Activated T-cell treated with anti-CD3 and anti-CD28 coated beads, Interleukin-2, amount 50 U/mL, for 24 hours (primary cell): ENCODE results near the gene BACE2.

Experiments
- DNase-seq: peaks from one replicate; pipeline ENCODE4 v3.0.0-alpha.2; 2020
- H3K27ac Mint-ChIP-seq: 2 replicates; pipeline ENCODE4 v1.8.0; 2020; ENCODE audit warnings: mild to moderate bottlenecking, mixed read lengths
- H3K27me3 Mint-ChIP-seq: 2 replicates; pipeline ENCODE4 v1.8.0; 2020; ENCODE audit warnings: mixed read lengths
- H3K36me3 Mint-ChIP-seq: 2 replicates; pipeline ENCODE4 v1.8.0; 2020; ENCODE audit warnings: low read depth, mixed read lengths
- H3K4me1 Mint-ChIP-seq: 2 replicates; pipeline ENCODE4 v1.8.0; 2020; ENCODE audit warnings: low read depth, mixed read lengths
- H3K4me3 Mint-ChIP-seq: 2 replicates; pipeline ENCODE4 v1.8.0; 2020; ENCODE audit warnings: mild to moderate bottlenecking, moderate library complexity, mixed read lengths
- H3K9me3 Mint-ChIP-seq: 2 replicates; pipeline ENCODE4 v1.8.0; 2020; ENCODE audit warnings: mixed read lengths

BACE2 gene

GRCh38 chr21:41139951-41140350, 28.0 kb upstream of the BACE2 start:
- Mint-ChIP-seq H3K27ac (no peak overlapping the region), H3K9me3 (no peaks in the 10 kb centered on the region), H3K4me3 (no peak overlapping the region), H3K4me1 (no peaks in the 10 kb centered on the region), H3K36me3 (no peaks in the 10 kb centered on the region), H3K27me3 (peaks cover 19% of the 10 kb centered on the region)
- no peak for DNase-seq

DNA sequence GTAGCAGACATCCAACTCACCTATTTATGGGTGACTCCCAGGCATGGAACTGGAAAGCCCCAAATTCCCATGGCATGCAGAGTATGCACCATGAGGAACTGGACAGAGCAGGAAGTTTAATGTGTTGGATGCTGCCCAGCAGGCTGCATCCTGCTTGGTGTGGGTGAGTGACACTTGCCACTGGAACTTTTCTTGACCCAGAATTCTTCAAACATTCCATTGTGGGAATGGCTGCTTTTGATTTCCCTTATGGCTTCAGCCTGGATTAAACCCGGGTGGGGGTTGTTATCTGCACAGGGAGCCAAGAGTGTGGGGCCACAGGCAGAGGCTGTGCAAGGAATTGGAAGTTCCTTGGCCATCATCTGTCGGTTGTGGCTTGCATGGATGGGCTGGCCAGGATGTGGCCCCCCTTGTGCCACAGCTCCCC, 26.9 kb upstream of the BACE2 start:
- no peak overlapping the region for H3K27ac Mint-ChIP-seq
- H3K9me3 Mint-ChIP-seq, result no peaks in the 10 kb centered on the region
- H3K4me1 Mint-ChIP-seq, result no peaks in the 10 kb centered on the region
- no peak overlapping the region for H3K4me3 Mint-ChIP-seq
- H3K27me3 Mint-ChIP-seq, result peaks cover 21% of the 10 kb centered on the region
- no peak for DNase-seq
- H3K36me3 Mint-ChIP-seq, result no peaks in the 10 kb centered on the region

- Mint-ChIP-seq H3K27me3 (peaks cover 24% of the 10 kb centered on the region), H3K9me3 (no peaks in the 10 kb centered on the region), H3K4me1 (no peaks in the 10 kb centered on the region), H3K4me3 (no peak overlapping the region), H3K36me3 (no peaks in the 10 kb centered on the region), H3K27ac (no peak overlapping the region)
- DNase-seq, result no peak
Observed at GRCh38 chr21:41142051-41142795, 25.7 kb upstream of the BACE2 start.

DNA sequence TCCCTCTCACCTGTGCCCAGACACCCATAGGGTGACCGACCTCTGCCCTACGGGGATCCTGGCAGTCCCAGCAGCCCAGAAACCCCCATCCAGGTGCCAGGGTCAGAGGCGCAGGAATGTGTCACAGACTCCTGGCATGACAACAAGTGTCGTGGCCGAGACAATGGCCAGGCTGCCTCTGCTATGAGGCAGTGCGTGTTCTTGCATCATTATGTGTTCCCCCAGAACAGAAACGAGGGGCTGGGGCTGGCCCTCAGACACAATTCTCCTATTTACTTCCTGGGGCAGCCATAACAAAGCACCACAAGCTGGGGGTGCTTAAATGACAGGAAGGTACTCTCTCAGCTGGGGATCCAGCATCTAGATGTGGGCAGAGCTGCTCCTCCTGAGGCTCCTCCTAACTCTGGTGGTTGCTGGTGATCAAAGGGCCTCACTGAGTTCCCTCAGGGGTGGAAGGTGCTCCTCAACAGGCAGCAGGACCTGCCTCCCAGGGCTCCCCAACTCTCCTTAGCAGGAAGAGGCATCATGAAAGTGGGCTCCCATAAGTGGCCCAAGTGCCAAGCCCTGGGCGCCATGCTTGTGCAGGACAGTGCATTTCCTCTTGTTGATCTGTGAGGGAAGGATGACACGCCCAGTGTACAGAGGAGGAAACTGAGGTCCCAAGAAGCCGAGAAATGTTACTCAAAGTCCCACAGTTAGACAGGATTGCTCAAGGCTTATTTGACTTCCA, 24.2 kb upstream of the BACE2 start:
- Mint-ChIP-seq H3K27me3 (peaks cover 35% of the 10 kb centered on the region), H3K27ac (no peak overlapping the region), H3K4me3 (no peak overlapping the region), H3K36me3 (no peaks in the 10 kb centered on the region), H3K9me3 (no peaks in the 10 kb centered on the region), H3K4me1 (no peaks in the 10 kb centered on the region)
- no peak for DNase-seq

GRCh38 chr21:41147096-41147978, 20.6 kb upstream of the BACE2 start:
- Mint-ChIP-seq H3K27ac (no peak overlapping the region), H3K36me3 (no peaks in the 10 kb centered on the region), H3K9me3 (no peaks in the 10 kb centered on the region), H3K4me1 (no peaks in the 10 kb centered on the region), H3K27me3 (peaks cover 37% of the 10 kb centered on the region), H3K4me3 (no peak overlapping the region)
- no peak for DNase-seq

GRCh38 chr21:41147979-41148355, 20.0 kb upstream of the BACE2 start:
- no peak for DNase-seq

DNA sequence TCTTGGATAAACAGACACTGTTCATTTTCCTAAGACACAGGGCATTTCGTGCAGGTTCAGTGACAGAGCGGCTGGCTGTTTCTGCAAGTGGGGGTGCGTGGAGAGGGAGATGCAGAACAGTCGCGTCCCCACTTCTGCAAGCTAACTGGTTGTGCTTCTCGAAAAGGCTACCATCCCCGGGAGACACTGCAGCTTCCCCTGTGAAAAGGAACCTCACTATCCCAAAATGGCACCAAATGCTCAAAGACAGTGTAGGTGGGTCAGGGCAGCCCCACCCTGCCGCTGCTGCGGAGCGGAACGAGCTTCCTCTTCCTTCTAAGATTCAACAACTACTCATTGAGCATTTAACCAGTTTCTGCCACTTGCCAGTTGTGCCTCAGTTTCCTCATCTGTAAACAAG, 19.2 kb upstream of the BACE2 start:
- H3K27ac Mint-ChIP-seq, result no peak overlapping the region
- H3K4me1 Mint-ChIP-seq, result no peaks in the 10 kb centered on the region
- no peak overlapping the region for H3K4me3 Mint-ChIP-seq
- no peaks in the 10 kb centered on the region for H3K36me3 Mint-ChIP-seq
- H3K9me3 Mint-ChIP-seq, result no peaks in the 10 kb centered on the region
- no peak for DNase-seq
- peaks cover 36% of the 10 kb centered on the region for H3K27me3 Mint-ChIP-seq

More at GRCh38 chr21:41147979-41148355, 20.0 kb upstream of the BACE2 start:
- Mint-ChIP-seq H3K27ac (no peak overlapping the region), H3K4me3 (no peak overlapping the region), H3K27me3 (peaks cover 37% of the 10 kb centered on the region), H3K36me3 (no peaks in the 10 kb centered on the region), H3K9me3 (no peaks in the 10 kb centered on the region), H3K4me1 (no peaks in the 10 kb centered on the region)

GRCh38 chr21:41149199-41149598, 18.8 kb upstream of the BACE2 start:
- no peak for DNase-seq
- H3K36me3 Mint-ChIP-seq, result no peaks in the 10 kb centered on the region
- H3K27me3 Mint-ChIP-seq, result peaks cover 36% of the 10 kb centered on the region
- no peaks in the 10 kb centered on the region for H3K4me1 Mint-ChIP-seq
- H3K9me3 Mint-ChIP-seq, result no peaks in the 10 kb centered on the region
- no peak overlapping the region for H3K27ac Mint-ChIP-seq
- H3K4me3 Mint-ChIP-seq, result no peak overlapping the region

GRCh38 chr21:41152147-41152546, 15.8 kb upstream of the BACE2 start:
- Mint-ChIP-seq H3K9me3 (no peaks in the 10 kb centered on the region), H3K27me3 (peaks cover 35% of the 10 kb centered on the region), H3K27ac (no peak overlapping the region), H3K4me3 (no peak overlapping the region), H3K4me1 (no peaks in the 10 kb centered on the region), H3K36me3 (no peaks in the 10 kb centered on the region)
- no peak for DNase-seq

GRCh38 chr21:41153443-41153842, 14.5 kb upstream of the BACE2 start:
- DNase-seq, result no peak
- Mint-ChIP-seq H3K27me3 (peaks cover 30% of the 10 kb centered on the region), H3K36me3 (no peaks in the 10 kb centered on the region), H3K9me3 (peaks cover 4% of the 10 kb centered on the region), H3K4me3 (no peak overlapping the region), H3K27ac (no peak overlapping the region), H3K4me1 (no peaks in the 10 kb centered on the region)

GRCh38 chr21:41156142-41156541, 11.8 kb upstream of the BACE2 start:
- Mint-ChIP-seq H3K4me3 (no peak overlapping the region), H3K4me1 (no peaks in the 10 kb centered on the region), H3K27me3 (peaks cover 23% of the 10 kb centered on the region), H3K36me3 (no peaks in the 10 kb centered on the region), H3K9me3 (peaks cover 6% of the 10 kb centered on the region), H3K27ac (no peak overlapping the region)
- DNase-seq, result no peak

DNA sequence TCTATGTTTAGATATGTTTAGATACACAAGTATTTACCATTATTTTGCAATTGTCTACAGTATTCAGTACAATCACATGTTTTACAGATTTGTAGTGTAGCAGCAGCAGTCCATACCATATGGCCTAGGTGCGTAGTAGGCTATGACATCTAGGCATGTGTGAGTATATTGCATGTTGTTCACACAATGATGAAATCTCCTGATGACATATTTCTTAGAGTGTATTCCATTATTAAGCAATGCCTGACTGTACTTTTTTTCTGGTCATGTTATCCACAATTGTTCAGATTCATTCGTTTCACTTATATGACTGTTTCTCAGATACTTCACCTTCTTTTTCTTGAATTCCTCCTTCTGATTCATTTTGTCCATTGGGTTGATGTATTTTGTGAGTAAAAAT, 9.9 kb upstream of the BACE2 start:
- no peaks in the 10 kb centered on the region for H3K36me3 Mint-ChIP-seq
- DNase-seq, result no peak
- peaks cover 6% of the 10 kb centered on the region for H3K9me3 Mint-ChIP-seq
- H3K4me3 Mint-ChIP-seq, result no peak overlapping the region
- H3K4me1 Mint-ChIP-seq, result no peaks in the 10 kb centered on the region
- peaks cover 38% of the 10 kb centered on the region for H3K27me3 Mint-ChIP-seq
- no peak overlapping the region for H3K27ac Mint-ChIP-seq

- Mint-ChIP-seq H3K27ac (no peak overlapping the region), H3K4me3 (no peak overlapping the region), H3K27me3 (peaks cover 43% of the 10 kb centered on the region), H3K9me3 (peaks cover 6% of the 10 kb centered on the region), H3K36me3 (no peaks in the 10 kb centered on the region), H3K4me1 (no peaks in the 10 kb centered on the region)
- no peak for DNase-seq
Observed at GRCh38 chr21:41160036-41160435, 7.9 kb upstream of the BACE2 start.

- H3K9me3 Mint-ChIP-seq, result peaks cover 6% of the 10 kb centered on the region
- DNase-seq, result no peak
- H3K27ac Mint-ChIP-seq, result no peak overlapping the region
- no peaks in the 10 kb centered on the region for H3K36me3 Mint-ChIP-seq
- peaks cover 53% of the 10 kb centered on the region for H3K27me3 Mint-ChIP-seq
- no peaks in the 10 kb centered on the region for H3K4me1 Mint-ChIP-seq
- no peak overlapping the region for H3K4me3 Mint-ChIP-seq
Observed at GRCh38 chr21:41161428-41161827, 6.5 kb upstream of the BACE2 start.
